Prostate gland (tissue), 2 donors: ENCODE measurements around the gene BCL2L12. TPM values are rescaled to one million over a fixed set of nuclear protein-coding genes. Genes with fewer than 3 reads are reported as not detected.

Experiments
- DNase-seq: peaks from one replicate; pipeline ENCODE4 v3.0.0-alpha.2; 2019; ENCODE audit warnings: low spot score
- H3K27ac ChIP-seq, 2 donors: fragments of 200-600 bp; sonication (generic); 2 replicates each; pipeline ENCODE4 v1.5.1; 2017 to 2019
- H3K27me3 ChIP-seq: fragments of 200-600 bp; sonication (generic); replicated peaks from 2 replicates; pipeline ENCODE4 v1.5.1; 2019; ENCODE audit not compliant: insufficient read depth
- H3K36me3 ChIP-seq, 2 donors: fragments of 200-600 bp; sonication (generic); 1 replicate in 1 of 2; 2 replicates in 1 of 2; pipeline versions ENCODE4 v1.5.1 to v1.8.1; 2017 to 2019
- H3K4me1 ChIP-seq: fragments of 200-600 bp; sonication (generic); replicated peaks from 2 replicates; pipeline ENCODE4 v1.5.1; 2019
- H3K4me3 ChIP-seq, 2 donors: fragments of 200-600 bp; sonication (generic); 2 replicates each; pipeline ENCODE4 v1.5.1; 2017 to 2019
- H3K9me3 ChIP-seq: fragments of 200-600 bp; sonication (generic); 2 replicates; pipeline ENCODE4 v1.5.1; 2017
- CTCF ChIP-seq, 4 experiments: fragments of 200-600 bp in 2 of 4; fragments of 450-650 bp in 2 of 4; sonication (generic) in 2 of 4; IDR thresholded peaks; 1 replicate in 3 of 4; 2 replicates in 1 of 4; pipeline ENCODE4 v1.5.1; 2016 to 2019; ENCODE audit warnings: antibody characterized with exemption in 4 of 4, mild to moderate bottlenecking in 2 of 4, moderate library complexity in 2 of 4
- POLR2A ChIP-seq: fragments of 450-650 bp; IDR thresholded peaks from one replicate; pipeline ENCODE4 v1.6.1; 2016; ENCODE audit warnings: antibody characterized with exemption, mild to moderate bottlenecking
- POLR2AphosphoS5 ChIP-seq: sonication (generic); formaldehyde crosslinking; IDR thresholded peaks from one replicate; pipeline ENCODE4 v1.6.1; 2017; ENCODE audit warnings: antibody characterized with exemption
- WGBS: methylation state at CpG from one replicate; pipeline ENCODE4 v1.1.5; 2018; 5-methylcytosine and 5-hydroxymethylcytosine counted together
- intact Hi-C: fragments of 100-400 bp; cut with DNase I; formaldehyde crosslinking; loops from one replicate; pipeline ENCODE4 v1.14.2; 2022
- total RNA-seq, 2 donors: library from RNA; depleted of rRNA; stranded (reverse); fragments of >200 nt; gene quantifications; one replicate each; pipeline ENCODE4 v1.1.0, GENCODE V29; 2016

Gene BCL2L12
- total RNA-seq, 2 donors from 2014 or later, result 11.6 to 11.7 TPM

GRCh38 chr19:49682274-49682673 is 16.5 kb downstream of the BCL2L12 start:
- 77% methylated on average over 8 of the region's 8 CpGs for WGBS
- no peaks in the 10 kb centered on the region for H3K9me3 ChIP-seq
- H3K4me3 ChIP-seq, result no peak overlapping the region
- no peak for DNase-seq
- intact Hi-C loops, result no loop called here
- peaks cover 9 to 28% of the 10 kb centered on the region in 2 donors for H3K36me3 ChIP-seq
- no peaks in the 10 kb centered on the region for H3K27me3 ChIP-seq
- no peak overlapping the region for H3K27ac ChIP-seq
- H3K4me1 ChIP-seq, result peaks cover 11% of the 10 kb centered on the region
- no peak for TF ChIP-seq CTCF (IDR thresholded peaks at IDR 0.05)
- TF ChIP-seq POLR2A, result no peak
- no peak for TF ChIP-seq POLR2AphosphoS5

GRCh38 chr19:49683814-49684250 is 18.1 kb downstream of the BCL2L12 start:
- intact Hi-C loops, result no loop called here
- WGBS, result 92% methylated on average over 18 of the region's 18 CpGs
- H3K36me3 ChIP-seq, result peaks cover 9 to 29% of the 10 kb centered on the region in 2 donors

DNA sequence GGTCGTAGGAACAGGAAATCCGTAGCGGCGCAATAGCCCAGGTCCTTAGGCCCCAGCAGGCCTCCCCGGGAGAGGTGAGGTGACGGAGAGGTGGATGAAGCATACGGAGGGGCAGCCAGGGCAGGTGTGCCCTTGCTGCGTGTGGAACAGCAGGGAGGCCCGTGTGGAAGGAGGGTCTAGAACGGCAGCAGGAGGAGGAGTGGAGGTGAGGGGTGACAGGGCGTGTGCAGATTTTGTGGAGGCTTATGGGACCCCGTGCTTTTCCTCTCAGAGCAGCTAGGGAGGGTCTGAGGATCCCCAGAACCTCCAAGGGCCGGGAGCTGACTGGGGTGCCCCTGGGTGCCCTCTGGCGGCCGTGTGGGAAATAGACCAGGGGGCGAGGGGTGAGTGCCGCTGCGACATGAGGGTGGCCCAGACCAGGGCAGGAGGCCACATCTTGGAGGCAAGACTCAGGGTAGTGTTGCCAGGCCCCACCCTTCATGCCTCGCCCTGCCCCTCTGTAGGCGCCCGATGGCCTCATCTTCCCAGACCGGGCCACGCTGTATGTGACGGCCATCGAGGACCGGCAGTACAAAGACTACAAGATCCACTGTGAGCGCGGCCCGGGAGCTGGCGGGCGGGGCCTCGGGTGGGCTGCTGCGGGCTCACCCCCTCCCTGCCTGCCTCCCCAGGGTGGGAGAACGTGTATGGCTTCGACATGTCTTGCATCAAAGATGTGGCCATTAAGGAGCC is 18.7 kb downstream of the BCL2L12 start:
- Histone ChIP-seq H3K9me3 (no peaks in the 10 kb centered on the region), H3K27ac (no peak overlapping the region), H3K36me3 (peaks cover 9 to 29% of the 10 kb centered on the region in 2 donors), H3K4me1 (peaks cover 8% of the 10 kb centered on the region), H3K27me3 (no peaks in the 10 kb centered on the region), H3K4me3 (no peak overlapping the region)
- TF ChIP-seq POLR2AphosphoS5, result no peak
- peak in 2 of 4 experiments; percentile 27 to 31 for TF ChIP-seq CTCF (IDR thresholded peaks at IDR 0.05)
- TF ChIP-seq POLR2A, result no peak
- no peak for DNase-seq
- WGBS, result 79% methylated on average over 28 of the region's 35 CpGs
- intact Hi-C loops, result no loop called here

More at GRCh38 chr19:49683814-49684250, 18.1 kb downstream of the BCL2L12 start:
- no peak for DNase-seq
- no peaks in the 10 kb centered on the region for H3K27me3 ChIP-seq
- no peaks in the 10 kb centered on the region for H3K9me3 ChIP-seq
- no peak for TF ChIP-seq POLR2A
- TF ChIP-seq POLR2AphosphoS5, result no peak
- TF ChIP-seq CTCF (IDR thresholded peaks at IDR 0.05), result no peak
- H3K27ac ChIP-seq, result no peak overlapping the region
- H3K4me3 ChIP-seq, result no peak overlapping the region
- peaks cover 8% of the 10 kb centered on the region for H3K4me1 ChIP-seq

DNA sequence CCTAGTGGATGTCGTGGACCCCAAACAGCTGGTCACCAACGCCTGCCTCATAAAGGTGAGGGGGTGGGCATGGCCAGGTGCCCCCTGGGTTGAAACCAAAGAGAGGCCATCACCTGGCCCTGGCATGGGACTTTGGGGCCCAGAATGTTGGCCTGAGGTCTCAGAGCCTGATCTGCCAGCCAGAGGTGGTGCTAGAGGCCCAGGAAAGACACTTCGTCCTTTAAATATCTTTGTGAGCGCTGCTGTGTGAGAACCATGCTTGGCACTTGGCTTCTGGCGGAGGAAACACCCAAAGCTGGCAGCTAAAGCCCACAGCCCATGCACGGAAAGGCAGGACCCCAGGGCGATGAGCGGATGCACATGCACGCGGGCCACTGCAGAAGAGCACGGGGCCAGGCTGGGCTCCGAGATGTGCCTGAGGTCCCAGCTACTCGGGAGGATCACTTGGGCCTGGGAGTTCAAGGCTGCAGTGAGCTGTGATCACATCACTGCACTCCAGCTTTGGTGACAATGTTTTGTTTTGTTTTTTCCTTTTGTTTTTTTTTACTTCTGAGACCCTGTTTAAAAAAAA is 19.3 kb downstream of the BCL2L12 start:
- DNase-seq, result no peak
- intact Hi-C loops, result no loop called here
- Histone ChIP-seq H3K4me1 (peaks cover 5% of the 10 kb centered on the region), H3K9me3 (no peaks in the 10 kb centered on the region), H3K4me3 (no peak overlapping the region), H3K27me3 (no peaks in the 10 kb centered on the region), H3K36me3 (peaks cover 9 to 29% of the 10 kb centered on the region in 2 donors), H3K27ac (no peak overlapping the region)
- WGBS, result 76% methylated on average over 13 of the region's 13 CpGs
- no peak for TF ChIP-seq POLR2AphosphoS5
- no peak for TF ChIP-seq CTCF (IDR thresholded peaks at IDR 0.05)
